ENCODE measurements around the gene CHTF18.

Gene CHTF18

DNA sequence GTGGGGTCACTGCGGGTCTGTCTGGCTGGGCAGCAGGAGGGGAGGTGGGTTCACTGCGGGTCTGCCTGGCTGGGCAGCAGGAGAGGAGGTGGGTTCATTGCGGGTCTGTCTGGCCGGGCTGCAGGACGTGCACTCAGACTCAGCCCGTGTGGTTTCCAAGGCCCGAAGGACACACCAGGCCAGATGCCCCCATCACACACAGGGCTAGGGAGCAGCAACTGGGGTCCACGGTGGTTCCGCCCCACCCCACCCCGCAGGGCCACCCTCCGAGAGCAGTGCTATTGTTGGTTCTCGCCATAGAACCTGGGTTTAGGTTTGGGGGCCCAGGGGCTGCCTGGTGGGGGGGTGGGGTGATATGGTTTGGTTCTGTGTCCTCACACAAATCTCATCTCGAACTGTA is 41.8 kb upstream of the CHTF18 start (continued):
- no peak for TF ChIP-seq ZBTB7A (tag by site-specific recombination; IDR thresholded peaks at IDR 0.05; ENCODE audit: low read depth)
- TF ChIP-seq, protein P1, sequence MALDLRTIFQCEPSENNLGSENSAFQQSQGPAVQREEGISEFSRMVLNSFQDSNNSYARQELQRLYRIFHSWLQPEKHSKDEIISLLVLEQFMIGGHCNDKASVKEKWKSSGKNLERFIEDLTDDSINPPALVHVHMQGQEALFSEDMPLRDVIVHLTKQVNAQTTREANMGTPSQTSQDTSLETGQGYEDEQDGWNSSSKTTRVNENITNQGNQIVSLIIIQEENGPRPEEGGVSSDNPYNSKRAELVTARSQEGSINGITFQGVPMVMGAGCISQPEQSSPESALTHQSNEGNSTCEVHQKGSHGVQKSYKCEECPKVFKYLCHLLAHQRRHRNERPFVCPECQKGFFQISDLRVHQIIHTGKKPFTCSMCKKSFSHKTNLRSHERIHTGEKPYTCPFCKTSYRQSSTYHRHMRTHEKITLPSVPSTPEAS (tag by site-specific recombination; IDR thresholded peaks at IDR 0.05), result no peak
- TF ChIP-seq ZNF768 (tag by site-specific recombination; IDR thresholded peaks at IDR 0.05), result no peak

DNA sequence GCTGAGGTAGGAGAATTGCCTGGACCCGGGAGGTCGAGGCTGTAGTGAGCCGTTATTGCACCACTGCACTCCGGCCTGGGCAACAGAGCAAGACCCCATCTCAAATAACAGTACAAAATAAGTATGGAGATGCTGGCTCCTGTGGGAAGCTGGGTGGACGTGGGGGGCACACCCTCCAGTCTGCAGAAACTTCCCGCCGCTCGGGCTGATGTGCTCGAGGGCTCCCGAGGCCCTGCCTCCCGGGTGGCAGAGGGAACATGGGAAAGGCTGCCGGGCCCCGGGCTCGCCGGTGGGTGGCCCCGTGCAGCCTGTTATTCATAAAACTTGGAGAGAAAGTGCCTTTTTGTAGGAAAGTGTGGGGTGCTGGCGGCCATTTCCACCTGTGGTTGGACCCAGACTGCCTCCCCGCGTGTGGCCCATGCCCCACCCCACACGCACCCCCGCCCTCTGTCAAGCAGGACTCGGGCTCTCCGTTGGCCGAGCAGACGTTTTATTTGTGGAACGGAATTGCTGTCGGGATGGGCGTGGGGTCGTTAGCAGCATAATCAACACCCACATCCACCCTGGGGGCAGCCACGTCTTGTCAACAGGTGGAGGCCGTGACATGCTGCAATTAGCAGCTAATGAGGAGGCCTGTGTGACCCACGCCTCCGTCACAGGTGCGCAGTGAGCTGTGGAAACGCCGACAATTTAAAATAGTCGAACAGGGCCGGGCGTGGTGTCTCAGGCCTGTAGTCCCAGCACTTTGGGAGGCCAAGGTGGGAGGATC is 40.3 kb upstream of the CHTF18 start:
- H3K27ac ChIP-seq (ENCODE audit: extremely low read depth, low read depth, low read length), result no peak overlapping the region
- H3K36me3 ChIP-seq (ENCODE audit: control insufficient read depth in 2 of 2, insufficient read depth in 1 of 2, low read length in 2 of 2), result no peaks in the 10 kb centered on the region
- no peaks in the 10 kb centered on the region for H3K4me1 ChIP-seq (ENCODE audit: control insufficient read depth, insufficient read depth, low read length)
- CTCF ChIA-PET, result interaction anchor here (0.5 to 2.1 kb wide), 3 partner anchors 37 to 311 kb away, joined by 4 to 7 read pairs (median 5); partner anchors contain the start of genes CHTF18 and RPUSD1
- POLR2A ChIA-PET, result no interaction called here
- H3K4me3 ChIP-seq (ENCODE audit: low read depth, low read length), result no peak overlapping the region
- no peaks in the 10 kb centered on the region for H3K9me3 ChIP-seq (ENCODE audit: control insufficient read depth, insufficient read depth, low read depth, low read length)
- TF ChIP-seq, protein P2, sequence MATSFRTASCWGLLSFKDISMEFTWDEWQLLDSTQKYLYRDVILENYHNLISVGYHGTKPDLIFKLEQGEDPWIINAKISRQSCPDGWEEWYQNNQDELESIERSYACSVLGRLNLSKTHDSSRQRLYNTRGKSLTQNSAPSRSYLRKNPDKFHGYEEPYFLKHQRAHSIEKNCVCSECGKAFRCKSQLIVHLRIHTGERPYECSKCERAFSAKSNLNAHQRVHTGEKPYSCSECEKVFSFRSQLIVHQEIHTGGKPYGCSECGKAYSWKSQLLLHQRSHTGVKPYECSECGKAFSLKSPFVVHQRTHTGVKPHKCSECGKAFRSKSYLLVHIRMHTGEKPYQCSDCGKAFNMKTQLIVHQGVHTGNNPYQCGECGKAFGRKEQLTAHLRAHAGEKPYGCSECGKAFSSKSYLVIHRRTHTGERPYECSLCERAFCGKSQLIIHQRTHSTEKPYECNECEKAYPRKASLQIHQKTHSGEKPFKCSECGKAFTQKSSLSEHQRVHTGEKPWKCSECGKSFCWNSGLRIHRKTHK (tag by site-specific recombination; IDR thresholded peaks at IDR 0.05), result no peak
- TF ChIP-seq SCRT2 (tag by site-specific recombination; IDR thresholded peaks at IDR 0.05) (peak; percentile 71; the same call in 1 of the 2 replicates), ZNF121 (tag by site-specific recombination; IDR thresholded peaks at IDR 0.05) (peak; percentile 76; the same call in 1 of the 2 replicates)

DNA sequence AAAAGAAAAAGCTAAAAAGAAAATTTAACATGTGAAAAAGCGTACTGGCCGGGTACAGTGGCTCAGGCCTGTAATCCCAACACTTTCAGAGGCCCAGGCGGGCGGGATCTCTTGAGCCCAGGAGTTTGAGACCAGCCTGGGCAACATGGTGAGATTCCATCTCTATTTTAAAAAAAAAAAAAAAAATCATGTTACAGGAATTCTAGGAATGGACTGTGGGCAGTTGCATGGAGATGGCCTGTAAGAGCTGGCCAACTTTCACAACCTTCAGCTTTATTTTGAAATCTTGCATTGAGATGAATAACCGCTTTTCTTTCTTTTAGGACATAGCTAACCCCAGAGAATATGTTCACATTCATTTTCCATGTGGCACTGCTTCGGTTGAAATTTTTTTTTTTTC is 39.4 kb upstream of the CHTF18 start:
- POLR2A ChIA-PET, result interaction anchor here (0.7 to 0.9 kb wide), 4 partner anchors 34 to 42 kb away, joined by 3 to 6 read pairs (median 3); no protein-coding TSS in a partner anchor

DNA sequence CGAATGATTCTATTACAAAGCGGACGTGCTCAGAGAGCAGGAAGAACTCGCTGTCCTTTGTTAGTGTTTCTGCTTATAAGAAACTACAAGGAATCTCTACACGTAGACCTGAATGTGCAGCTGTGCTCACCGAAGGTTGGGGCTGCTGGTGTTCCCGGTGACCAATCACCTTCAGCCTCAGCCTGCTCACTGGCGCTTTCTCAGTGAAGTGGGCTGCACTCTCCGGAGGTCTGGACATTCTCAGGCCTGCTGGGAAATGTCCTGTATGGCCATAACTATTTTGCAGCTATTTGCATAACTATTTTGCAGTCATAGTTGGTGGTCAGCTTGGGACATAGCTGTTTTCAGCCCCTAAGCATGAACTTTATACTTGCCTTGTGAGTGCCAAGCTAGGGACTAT is 37.9 kb upstream of the CHTF18 start:
- no peaks in the 10 kb centered on the region for H3K36me3 ChIP-seq (ENCODE audit: control insufficient read depth in 2 of 2, insufficient read depth in 1 of 2, low read length in 2 of 2)
- ChIA-PET CTCF (interaction anchor here (1.3 to 1.8 kb wide), 2 partner anchors 18 to 38 kb away, joined by 3 read pairs; no protein-coding TSS in a partner anchor), POLR2A (interaction anchor here (0.7 to 1.1 kb wide), 2 partner anchors 16 to 30 kb away, joined by 3 read pairs; no protein-coding TSS in a partner anchor)
- no peaks in the 10 kb centered on the region for H3K4me1 ChIP-seq (ENCODE audit: control insufficient read depth, insufficient read depth, low read length)
- no peaks in the 10 kb centered on the region for H3K9me3 ChIP-seq (ENCODE audit: control insufficient read depth, insufficient read depth, low read depth, low read length)
- TF ChIP-seq ZNF16 (tag by site-specific recombination; IDR thresholded peaks at IDR 0.05; ENCODE audit: low read depth), result no peak
- TF ChIP-seq ZNF660 (tag by site-specific recombination; IDR thresholded peaks at IDR 0.05), result no peak
- no peak overlapping the region for H3K27ac ChIP-seq (ENCODE audit: extremely low read depth, low read depth, low read length)
- no peak overlapping the region for H3K4me3 ChIP-seq (ENCODE audit: low read depth, low read length)

More for the DNA sequence above, 39.4 kb upstream of the CHTF18 start:
- H3K27ac ChIP-seq (ENCODE audit: extremely low read depth, low read depth, low read length), result no peak overlapping the region
- H3K36me3 ChIP-seq (ENCODE audit: control insufficient read depth in 2 of 2, insufficient read depth in 1 of 2, low read length in 2 of 2), result no peaks in the 10 kb centered on the region
- TF ChIP-seq ZNF366 (tag by site-specific recombination; conservative IDR thresholded peaks at IDR 0.05), result no peak
- no peak for TF ChIP-seq GLIS1 (tag by site-specific recombination; IDR thresholded peaks at IDR 0.05)
- H3K9me3 ChIP-seq (ENCODE audit: control insufficient read depth, insufficient read depth, low read depth, low read length), result no peaks in the 10 kb centered on the region
- no peak overlapping the region for H3K4me3 ChIP-seq (ENCODE audit: low read depth, low read length)
- CTCF ChIA-PET, result interaction anchor here (0.5 to 2.1 kb wide), 5 partner anchors 10 to 310 kb away, joined by 3 to 7 read pairs (median 5); partner anchors contain the start of genes CHTF18 and RPUSD1
- H3K4me1 ChIP-seq (ENCODE audit: control insufficient read depth, insufficient read depth, low read length), result no peaks in the 10 kb centered on the region

DNA sequence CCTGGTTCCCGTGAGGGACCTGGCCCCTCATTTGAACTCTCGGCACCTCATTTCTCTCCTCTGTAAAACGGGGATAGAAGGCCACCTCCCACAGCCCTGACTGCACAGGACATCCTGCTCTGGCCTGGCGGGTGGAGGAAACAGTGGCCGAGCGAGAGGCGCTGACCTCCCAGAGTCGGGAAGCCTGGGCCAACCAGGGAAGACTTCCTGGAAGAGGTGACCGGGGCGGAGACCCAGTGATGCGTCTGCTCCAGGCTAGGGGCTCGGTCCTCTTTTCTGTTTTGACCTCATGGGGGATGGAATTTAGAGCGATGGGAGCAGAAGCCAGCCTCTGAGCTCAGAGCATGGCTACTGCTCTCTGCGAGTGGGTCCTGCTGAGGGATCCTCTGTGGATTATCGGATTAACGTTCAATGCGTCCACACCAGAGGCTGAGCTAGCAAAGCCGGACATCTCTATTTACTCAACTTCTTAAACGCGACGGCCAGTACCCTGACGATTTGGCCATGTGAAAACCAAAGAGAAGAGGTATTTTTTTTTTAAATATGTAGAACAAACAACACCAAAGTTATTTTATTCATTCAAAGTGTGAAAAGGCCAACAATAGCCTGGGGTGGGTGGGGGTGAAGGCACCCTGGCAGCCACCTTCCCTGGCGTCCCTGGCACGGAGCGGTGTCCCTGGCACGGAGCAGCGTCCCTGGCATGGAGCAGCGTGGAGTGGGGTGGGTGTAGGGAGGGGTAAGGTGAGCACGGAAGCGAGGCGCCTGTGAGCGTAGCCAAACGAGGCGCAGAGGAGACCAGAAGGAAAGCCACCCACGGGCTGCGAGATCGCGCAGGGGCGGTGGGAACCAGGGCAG is 37.0 kb upstream of the CHTF18 start:
- Histone ChIP-seq H3K4me3 (ENCODE audit: low read depth, low read length) (no peak overlapping the region), H3K27ac (ENCODE audit: extremely low read depth, low read depth, low read length) (no peak overlapping the region), H3K36me3 (ENCODE audit: control insufficient read depth in 2 of 2, insufficient read depth in 1 of 2, low read length in 2 of 2) (no peaks in the 10 kb centered on the region), H3K4me1 (ENCODE audit: control insufficient read depth, insufficient read depth, low read length) (no peaks in the 10 kb centered on the region), H3K9me3 (ENCODE audit: control insufficient read depth, insufficient read depth, low read depth, low read length) (no peaks in the 10 kb centered on the region)
- POLR2A ChIA-PET, result no interaction called here
- no peak for TF ChIP-seq ZNF37A (tag by site-specific recombination; IDR thresholded peaks at IDR 0.05)
- TF ChIP-seq ZBTB1 (tag by site-specific recombination; IDR thresholded peaks at IDR 0.05), result no peak
- TF ChIP-seq ZNF221 (tag by site-specific recombination; IDR thresholded peaks at IDR 0.05; ENCODE audit: borderline replicate concordance), result no peak
- CTCF ChIA-PET, result interaction anchor here (0.7 to 1.3 kb wide), 2 partner anchors 38 to 39 kb away, joined by 3 to 5 read pairs; no protein-coding TSS in a partner anchor
